Stimulated activated CD8-positive, alpha-beta memory T cell treated with anti-CD3 and anti-CD28 coated beads, Interleukin-12 subunit alpha, Interleukin-12 subunit beta, amount 100 ng/mL, for 24 hours (primary cell): ENCODE results near the gene ABL2.

Experiments
- DNase-seq: peaks from one replicate; pipeline ENCODE4 v3.0.0-alpha.2; 2020; ENCODE audit errors: extremely low read depth

Gene ABL2

GRCh38 chr1:179092896-179093461 is 136.5 kb downstream of the ABL2 start:
- no peak for DNase-seq

DNA sequence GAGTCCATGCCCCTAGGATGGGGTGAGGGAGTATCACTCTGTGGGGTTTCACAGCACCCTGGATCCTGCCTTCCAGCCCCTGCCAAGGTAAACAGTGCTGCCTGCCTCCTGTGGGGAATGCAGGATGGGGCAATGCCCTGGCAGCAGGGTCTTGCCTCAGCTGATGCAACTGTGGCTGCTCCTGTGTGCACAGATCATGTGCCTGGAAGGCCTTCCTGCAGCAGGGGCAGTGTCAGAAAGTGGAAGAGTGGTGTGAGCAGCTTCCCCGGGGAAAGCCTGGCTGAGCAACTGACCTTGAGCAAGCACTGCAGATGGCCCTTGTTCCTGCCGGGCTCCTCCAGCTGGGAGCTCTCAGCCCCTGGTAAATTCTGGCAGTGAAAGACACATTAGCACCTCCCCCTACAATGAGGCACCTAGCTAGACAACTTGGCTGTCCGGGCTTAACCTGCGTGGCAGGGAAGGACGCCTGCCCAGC is 137.7 kb downstream of the ABL2 start:
- no peak for DNase-seq

DNA sequence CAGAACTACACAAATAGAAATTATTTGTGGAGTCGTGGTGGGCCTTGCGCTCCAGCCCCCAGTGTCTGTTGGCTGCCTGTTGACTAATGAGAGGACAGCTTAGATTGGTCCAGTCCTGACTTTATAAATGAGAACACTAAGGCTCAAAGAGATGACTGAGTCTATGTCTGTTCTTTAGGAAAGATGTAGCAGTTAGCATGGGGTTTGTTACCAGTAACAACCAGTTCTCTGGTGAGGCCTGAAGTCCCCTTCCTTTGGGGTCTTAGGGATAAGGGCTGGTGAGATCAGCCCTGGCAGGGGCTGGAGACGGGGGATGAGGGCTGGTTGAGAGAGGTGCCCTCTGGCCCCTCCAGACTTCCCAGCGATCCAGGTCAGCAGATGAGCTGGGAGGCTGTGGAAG is 138.6 kb downstream of the ABL2 start:
- no peak for DNase-seq

DNA sequence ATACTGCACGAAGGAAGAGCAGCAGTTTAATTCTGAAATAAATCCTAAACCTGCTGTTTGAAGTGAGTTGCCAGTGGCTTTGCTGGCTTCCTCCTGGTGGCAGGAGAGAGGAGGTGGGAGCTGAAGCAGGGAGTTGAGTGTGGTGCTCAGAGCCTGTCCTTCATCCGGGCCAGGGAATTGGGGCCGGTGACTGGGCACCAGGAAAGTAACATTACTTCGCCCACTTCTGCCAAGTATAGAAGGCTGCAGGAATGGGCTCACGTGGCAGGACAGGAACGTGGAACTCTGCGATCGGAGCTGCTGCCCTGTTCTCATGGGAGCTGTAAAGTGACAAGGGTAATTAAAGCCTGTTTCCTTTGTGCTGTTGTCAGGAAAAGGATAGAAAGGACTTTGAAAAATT is 139.0 kb downstream of the ABL2 start:
- no peak for DNase-seq

- DNase-seq = no peak
Measured at GRCh38 chr1:179089827-179090482, 139.5 kb downstream of the ABL2 start.

DNA sequence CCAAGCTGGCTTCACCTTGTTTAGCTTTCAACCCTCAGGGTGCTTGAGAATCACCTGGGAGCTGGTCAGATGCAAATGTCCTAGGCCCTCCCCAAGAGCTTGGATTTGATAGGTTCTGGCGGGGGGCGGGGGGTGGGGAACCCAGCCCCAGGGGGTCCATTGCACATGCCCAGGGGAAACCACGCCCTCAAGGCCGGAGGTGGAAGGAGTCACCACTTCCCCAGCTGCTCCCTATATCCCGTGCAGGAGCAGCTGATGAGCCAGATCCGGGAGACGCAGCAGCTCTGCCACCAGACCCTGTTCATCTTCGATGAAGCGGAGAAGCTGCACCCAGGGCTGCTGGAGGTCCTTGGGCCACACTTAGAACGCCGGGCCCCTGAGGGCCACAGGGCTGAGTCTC is 141.8 kb downstream of the ABL2 start:
- DNase-seq = no peak

GRCh38 chr1:179083533-179083932 is 145.9 kb downstream of the ABL2 start:
- no peak for DNase-seq

GRCh38 chr1:179082999-179083335 is 146.5 kb downstream of the ABL2 start:
- no peak for DNase-seq

- no peak for DNase-seq
Measured at GRCh38 chr1:179082333-179082998, 147.0 kb downstream of the ABL2 start.

DNA sequence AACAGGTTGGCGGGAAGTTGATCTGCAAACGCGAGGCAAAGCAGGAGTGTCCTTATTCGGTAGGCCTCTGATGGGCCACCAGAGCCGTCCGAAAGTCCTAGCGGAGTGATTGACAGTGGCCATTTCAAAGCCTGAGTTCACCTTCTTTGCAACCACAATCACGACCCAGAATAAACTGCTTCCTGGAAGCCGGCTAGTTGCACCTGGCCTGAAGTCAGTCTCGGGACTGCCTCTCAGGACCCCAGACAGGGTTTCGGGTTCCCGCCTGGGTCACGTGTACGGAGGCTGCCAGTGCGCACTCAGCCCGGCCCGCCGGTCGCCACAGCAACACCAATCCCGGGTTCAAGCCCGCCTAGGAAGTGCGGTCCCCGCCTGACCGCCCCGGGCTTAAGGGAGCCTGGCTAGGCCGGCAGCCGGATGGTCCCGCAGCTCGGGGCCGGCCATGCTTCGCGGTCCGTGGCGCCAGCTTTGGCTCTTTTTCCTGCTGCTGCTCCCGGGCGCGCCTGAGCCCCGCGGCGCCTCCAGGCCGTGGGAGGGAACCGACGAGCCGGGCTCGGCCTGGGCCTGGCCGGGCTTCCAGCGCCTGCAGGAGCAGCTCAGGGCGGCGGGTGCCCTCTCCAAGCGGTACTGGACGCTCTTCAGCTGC is 147.7 kb downstream of the ABL2 start, which contains the start of gene TOR3A:
TOR3A (plus strand) TSS at position 384 of the 646 bp plus-strand sequence; CDS start at position 443, 59 bp downstream.
- peak; percentile 64 for DNase-seq

DNA sequence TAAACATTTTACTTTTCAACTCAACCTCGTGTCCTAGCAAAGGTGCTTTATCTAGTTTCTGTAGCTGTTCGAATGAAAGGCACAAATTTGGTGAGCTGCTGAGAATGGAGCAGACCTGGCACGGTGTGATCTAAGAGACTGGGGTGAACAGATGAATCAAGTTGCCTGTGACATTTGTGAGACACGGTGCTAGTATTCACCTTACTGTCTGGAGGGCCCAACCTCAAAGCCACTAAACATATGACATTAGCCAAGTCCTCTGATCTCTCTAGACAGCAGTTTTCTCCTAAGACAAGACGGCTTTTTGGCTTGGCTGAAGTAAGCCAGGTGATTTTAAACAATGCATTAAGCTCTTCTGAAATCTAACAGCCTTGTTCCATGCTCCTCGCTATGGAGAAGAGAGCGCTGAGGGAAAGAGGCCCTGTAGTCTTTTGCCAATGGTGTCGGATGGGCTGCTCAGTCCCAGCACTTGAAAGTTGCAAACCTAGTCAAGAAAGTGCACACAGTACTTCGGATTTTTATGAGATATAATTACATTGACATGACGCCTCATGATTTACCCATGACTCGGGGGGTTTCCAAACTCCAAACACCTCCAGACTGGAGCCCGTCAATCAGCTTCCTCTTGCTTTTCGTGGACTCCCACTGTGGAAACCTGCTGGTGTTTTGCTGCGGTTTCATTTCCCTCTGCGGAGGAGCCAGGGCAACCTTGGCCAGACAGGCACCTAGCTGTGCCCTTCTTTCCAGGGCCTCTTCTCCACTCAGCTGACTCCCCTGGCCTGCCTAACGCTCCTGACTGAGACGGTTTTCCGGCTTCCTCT is 148.4 kb downstream of the ABL2 start:
- DNase-seq = no peak

GRCh38 chr1:179079113-179079761 is 150.2 kb downstream of the ABL2 start:
- no peak for DNase-seq

DNA sequence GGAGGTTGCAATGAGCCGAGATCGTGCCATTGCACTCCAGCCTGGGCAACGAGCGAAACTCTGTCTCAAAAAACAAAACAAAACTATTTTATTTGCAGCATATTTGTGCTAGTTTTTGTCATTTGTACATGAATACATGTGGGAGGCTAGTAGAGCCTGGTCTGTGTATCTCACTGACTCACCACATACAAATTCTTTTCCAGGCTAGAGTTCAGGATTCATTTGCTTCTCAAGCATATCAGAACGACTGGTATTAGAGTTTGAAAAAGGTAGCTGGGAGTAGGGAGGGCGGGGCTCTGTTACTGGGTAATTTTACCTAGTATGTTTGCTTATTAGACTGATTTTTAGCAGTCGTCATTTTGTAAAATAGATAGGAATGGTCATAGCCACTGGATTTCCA is 152.1 kb downstream of the ABL2 start:
- no peak for DNase-seq

GRCh38 chr1:179066471-179066870 is 163.0 kb downstream of the ABL2 start:
- no peak for DNase-seq

GRCh38 chr1:179061360-179062282 is 167.9 kb downstream of the ABL2 start:
- no peak for DNase-seq

DNA sequence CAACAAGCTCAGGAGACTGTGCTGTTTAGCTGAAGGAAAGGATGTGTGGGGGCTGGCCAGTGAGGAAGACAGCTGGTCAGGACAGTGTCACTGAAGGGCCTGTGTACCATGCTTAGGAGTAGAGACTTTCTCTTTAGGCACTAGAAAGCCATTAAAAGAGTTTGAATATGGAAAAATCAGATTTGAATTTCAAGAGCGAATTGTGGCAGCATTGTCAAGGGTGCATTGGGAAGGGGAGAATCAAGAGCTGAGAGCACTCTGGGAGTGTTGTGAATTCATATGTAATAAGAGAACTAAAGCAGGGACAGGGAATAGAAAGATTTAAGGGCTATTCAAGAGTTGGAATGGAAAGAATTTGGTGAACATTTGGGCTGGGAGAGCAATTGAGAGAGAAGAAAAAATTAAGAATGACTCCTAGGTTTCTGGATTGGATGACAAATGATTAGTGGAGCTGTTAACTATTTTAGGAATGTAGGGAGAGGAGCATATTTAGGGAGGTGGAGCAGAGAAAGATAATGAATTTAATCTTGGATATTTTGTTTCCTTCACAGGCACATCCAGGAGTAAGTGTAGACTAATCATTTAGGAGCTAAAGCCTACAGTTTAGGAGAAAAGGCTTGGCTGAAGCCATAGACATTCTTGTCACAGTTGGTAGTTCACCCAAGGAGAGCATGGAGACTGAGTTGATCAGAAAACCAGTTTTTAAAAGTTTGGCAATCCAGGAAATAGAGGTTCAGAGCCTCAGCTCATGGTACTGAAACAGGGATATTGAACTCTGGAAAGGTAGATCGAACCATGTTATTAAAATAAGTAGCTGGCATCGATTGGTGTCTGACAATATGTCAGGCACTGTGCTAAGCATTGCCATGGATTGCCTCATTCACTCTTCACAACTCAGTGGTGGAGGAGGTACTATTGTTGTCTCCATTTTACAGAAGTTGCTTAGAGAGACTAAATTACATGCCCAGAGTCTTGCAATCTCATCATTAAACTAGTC is 170.7 kb downstream of the ABL2 start:
- no peak for DNase-seq

GRCh38 chr1:179055937-179056336 is 173.5 kb downstream of the ABL2 start:
- DNase-seq = no peak

DNA sequence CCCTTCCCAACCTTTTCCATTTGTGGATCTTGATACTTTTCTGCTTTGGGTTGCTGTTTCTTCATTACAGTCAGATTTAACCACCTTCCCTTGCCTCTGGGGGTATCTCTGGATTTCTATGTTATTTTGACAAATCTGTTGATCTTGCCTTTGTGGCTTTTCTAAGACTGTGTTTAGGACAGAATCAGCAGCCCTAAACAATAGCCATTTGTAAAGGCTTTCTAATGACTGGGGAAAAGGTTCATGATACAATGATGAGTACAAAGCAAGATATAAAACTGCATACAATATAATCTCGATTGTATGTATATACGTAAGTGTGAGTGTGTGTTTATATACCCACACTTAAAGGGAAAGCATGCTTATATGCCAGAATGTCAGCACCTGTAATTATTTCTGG is 176.0 kb downstream of the ABL2 start:
- no peak for DNase-seq

DNA sequence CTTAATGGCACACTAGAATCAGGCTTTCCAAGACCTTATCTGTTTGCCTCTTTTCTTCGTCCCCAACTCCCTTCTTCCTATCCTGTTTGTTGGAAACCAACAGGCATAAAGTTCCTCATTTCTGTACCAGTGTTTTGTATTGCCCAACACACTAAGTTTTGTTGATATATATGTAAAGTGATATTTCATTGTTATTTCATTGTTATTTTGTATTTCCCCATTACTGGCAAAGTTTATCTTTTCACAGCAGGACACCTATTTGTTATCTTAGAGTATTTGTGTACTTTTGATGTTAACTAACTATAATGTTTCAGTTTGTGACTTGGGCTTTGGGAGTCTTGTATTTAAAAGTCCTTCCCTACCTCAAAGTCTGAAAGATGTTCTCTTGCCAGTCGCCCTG is 176.7 kb downstream of the ABL2 start:
- no peak for DNase-seq
